Gastroesophageal sphincter (tissue), 4 donors: ENCODE results near the gene HIVEP3. TPM values are rescaled to one million over a fixed set of nuclear protein-coding genes. Genes with fewer than 3 reads are reported as not detected.
A peak's percentile ranks its signal among the peaks of the same experiment; 100 is the strongest.

Experiments used
- ATAC-seq: fragments of 150-250 bp; one replicate; pipeline ENCODE4 v1.9.1; 2016; ENCODE audit warnings: mild to moderate bottlenecking, moderate library complexity
- H3K27ac ChIP-seq, 4 donors: fragments of 200-600 bp; sonication (generic) in 3 of 4; 1 replicate in 3 of 4; 2 replicates in 1 of 4; pipeline ENCODE4 v1.5.1; 2016 to 2019
- H3K27me3 ChIP-seq: fragments of 200-600 bp; sonication (generic); one replicate; pipeline ENCODE4 v1.5.1; 2019
- H3K36me3 ChIP-seq, 2 donors: fragments of 200-600 bp; sonication (generic); one replicate each; pipeline ENCODE4 v1.5.1; 2019; ENCODE audit warnings: control low read depth in 1 of 2
- H3K4me1 ChIP-seq, 3 donors: fragments of 200-600 bp; sonication (generic); 1 replicate in 2 of 3; 2 replicates in 1 of 3; pipeline ENCODE4 v1.5.1; 2016 to 2019; ENCODE audit warnings: control low read depth in 2 of 3
- H3K4me3 ChIP-seq, 2 donors: fragments of 200-600 bp; sonication (generic); one replicate each; pipeline ENCODE4 v1.5.1; 2019; ENCODE audit warnings: mild to moderate bottlenecking in 1 of 2, moderate library complexity in 1 of 2
- H3K9me3 ChIP-seq, 3 donors: fragments of 200-600 bp; sonication (generic); one replicate each; pipeline ENCODE4 v1.5.1; 2017 to 2019; ENCODE audit warnings: control low read depth in 2 of 3
- EP300 ChIP-seq: sonication (generic); formaldehyde crosslinking; IDR thresholded peaks from one replicate; pipeline ENCODE4 v1.6.1; 2017; ENCODE audit warnings: antibody characterized with exemption, mild to moderate bottlenecking
- POLR2A ChIP-seq, 2 donors: fragments of 450-650 bp; IDR thresholded peaks; one replicate each; pipeline ENCODE4 v1.6.1; 2017; ENCODE audit warnings: antibody characterized with exemption in 2 of 2, mild to moderate bottlenecking in 2 of 2, moderate library complexity in 1 of 2
- POLR2AphosphoS5 ChIP-seq: sonication (generic); formaldehyde crosslinking; IDR thresholded peaks from one replicate; pipeline ENCODE4 v1.6.1; 2017; ENCODE audit warnings: antibody characterized with exemption
- WGBS, 2 donors: methylation state at CpG; one replicate each; pipeline ENCODE4 v1.1.5; 2018; ENCODE audit warnings: low coverage in 1 of 2; 5-methylcytosine and 5-hydroxymethylcytosine counted together
- total RNA-seq, 4 donors: library from RNA; depleted of rRNA; stranded (reverse); fragments of >200 nt; gene quantifications; one replicate each; pipeline ENCODE4 v1.1.0, GENCODE V29; 2016
- TF ChIP-seq, protein P1 (sequence below), 4 experiments: fragments of 200-600 bp in 2 of 4; fragments of 450-650 bp in 2 of 4; sonication (generic) in 1 of 4; IDR thresholded peaks; one replicate each; pipeline ENCODE4 v1.5.1; 2017 to 2019; ENCODE audit warnings: antibody characterized with exemption in 4 of 4, mild to moderate bottlenecking in 2 of 4, moderate library complexity in 2 of 4

The HIVEP3 gene
- total RNA-seq, 4 donors from 2014 or later: 1.9 to 3.8 (median 2.8) TPM

DNA sequence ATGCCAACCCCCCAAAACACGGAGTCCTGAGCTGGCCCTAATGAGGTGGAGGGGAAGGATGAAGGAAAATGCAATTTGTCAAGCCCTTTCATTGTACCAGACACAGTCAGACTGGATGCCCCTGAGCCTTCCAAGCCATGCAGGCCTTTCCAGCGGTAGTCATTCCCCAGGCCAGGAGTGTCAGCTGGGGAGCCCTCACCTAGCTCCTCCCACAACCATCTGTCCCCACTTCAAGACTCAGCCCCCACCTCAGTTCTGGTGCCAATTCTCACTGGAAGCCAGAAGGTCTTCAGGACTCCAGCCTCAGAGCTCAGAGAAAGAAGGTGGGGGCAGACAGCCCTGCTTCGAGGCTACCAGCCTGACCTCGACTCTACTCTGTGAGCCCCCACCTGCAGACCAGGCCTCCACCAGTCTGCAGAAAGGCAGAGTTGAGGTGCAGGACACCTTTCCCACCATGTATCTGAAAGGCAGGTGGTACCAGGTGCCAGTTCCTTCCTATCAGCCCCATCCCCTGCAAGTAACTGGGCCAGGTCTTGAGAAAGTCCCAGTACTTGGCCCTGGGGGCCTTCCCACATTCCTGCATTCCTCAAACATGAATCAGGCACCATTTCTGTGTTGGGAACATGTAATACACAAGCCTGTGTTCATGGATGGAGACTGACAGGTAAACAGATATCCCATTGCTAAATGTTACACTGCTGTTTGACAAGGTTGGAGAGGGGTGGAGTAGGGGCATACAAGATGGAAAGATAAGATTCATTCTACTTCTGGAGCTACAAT is 253.7 kb downstream of the HIVEP3 start:
- H3K4me3 ChIP-seq: no peak overlapping the region
- H3K27me3 ChIP-seq: no peaks in the 10 kb centered on the region
- peak; percentile 59 for TF ChIP-seq POLR2AphosphoS5
- TF ChIP-seq, protein P1, sequence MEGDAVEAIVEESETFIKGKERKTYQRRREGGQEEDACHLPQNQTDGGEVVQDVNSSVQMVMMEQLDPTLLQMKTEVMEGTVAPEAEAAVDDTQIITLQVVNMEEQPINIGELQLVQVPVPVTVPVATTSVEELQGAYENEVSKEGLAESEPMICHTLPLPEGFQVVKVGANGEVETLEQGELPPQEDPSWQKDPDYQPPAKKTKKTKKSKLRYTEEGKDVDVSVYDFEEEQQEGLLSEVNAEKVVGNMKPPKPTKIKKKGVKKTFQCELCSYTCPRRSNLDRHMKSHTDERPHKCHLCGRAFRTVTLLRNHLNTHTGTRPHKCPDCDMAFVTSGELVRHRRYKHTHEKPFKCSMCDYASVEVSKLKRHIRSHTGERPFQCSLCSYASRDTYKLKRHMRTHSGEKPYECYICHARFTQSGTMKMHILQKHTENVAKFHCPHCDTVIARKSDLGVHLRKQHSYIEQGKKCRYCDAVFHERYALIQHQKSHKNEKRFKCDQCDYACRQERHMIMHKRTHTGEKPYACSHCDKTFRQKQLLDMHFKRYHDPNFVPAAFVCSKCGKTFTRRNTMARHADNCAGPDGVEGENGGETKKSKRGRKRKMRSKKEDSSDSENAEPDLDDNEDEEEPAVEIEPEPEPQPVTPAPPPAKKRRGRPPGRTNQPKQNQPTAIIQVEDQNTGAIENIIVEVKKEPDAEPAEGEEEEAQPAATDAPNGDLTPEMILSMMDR (IDR thresholded peaks at IDR 0.05): no peak
- no peak for TF ChIP-seq POLR2A (IDR thresholded peaks at IDR 0.05)
- no peak for TF ChIP-seq EP300
- 70% methylated on average over 2 of the region's 4 CpGs; no CpG with 5 or more reads in 1 of the 2 donors for WGBS, 2 donors
- ATAC-seq: peak; percentile 36
- H3K27ac ChIP-seq: peak overlapping the region in 1 of 4 donors; percentile 24
- H3K9me3 ChIP-seq: no peaks in the 10 kb centered on the region
- peaks cover 3 to 33% (median 19%) of the 10 kb centered on the region in 3 donors for H3K4me1 ChIP-seq
- H3K36me3 ChIP-seq: no peaks in the 10 kb centered on the region

GRCh38 chr1:41663671-41664400 is 254.9 kb downstream of the HIVEP3 start:
- Histone ChIP-seq H3K9me3 (no peaks in the 10 kb centered on the region), H3K36me3 (no peaks in the 10 kb centered on the region), H3K4me3 (no peak overlapping the region), H3K27ac (peak overlapping the region in 3 of 4 donors; percentile 89 to 95 (median 91)), H3K27me3 (no peaks in the 10 kb centered on the region), H3K4me1 (peaks cover 3 to 33% (median 19%) of the 10 kb centered on the region in 3 donors)
- no peak for ATAC-seq
- TF ChIP-seq POLR2AphosphoS5 (no peak), EP300 (no peak), POLR2A (IDR thresholded peaks at IDR 0.05) (no peak)
- TF ChIP-seq, protein P1 (IDR thresholded peaks at IDR 0.05): no peak
- 97 to 98% methylated on average over 3 to 4 of the region's 5 CpGs for WGBS, 2 donors

GRCh38 chr1:41662765-41663437 is 255.8 kb downstream of the HIVEP3 start:
- 100% methylated on average over 1 of the region's 27 CpGs; no CpG with 5 or more reads in 1 of the 2 donors for WGBS, 2 donors
- Histone ChIP-seq H3K27ac (peak overlapping the region; percentile 56 to 95 (median 90)), H3K36me3 (no peaks in the 10 kb centered on the region), H3K4me1 (peaks cover 3 to 33% (median 19%) of the 10 kb centered on the region in 3 donors), H3K9me3 (no peaks in the 10 kb centered on the region), H3K4me3 (peak overlapping the region; percentile 41 to 80), H3K27me3 (no peaks in the 10 kb centered on the region)
- peak; percentile 60 for ATAC-seq
- TF ChIP-seq POLR2AphosphoS5: peak; percentile 73
- no peak for TF ChIP-seq POLR2A (IDR thresholded peaks at IDR 0.05)
- TF ChIP-seq EP300: no peak
- TF ChIP-seq, protein P1 (IDR thresholded peaks at IDR 0.05): peak in 1 of 4 experiments; percentile 2

GRCh38 chr1:41662061-41662764 is 256.5 kb downstream of the HIVEP3 start:
- peak; percentile 84 for ATAC-seq
- no peaks in the 10 kb centered on the region for H3K27me3 ChIP-seq
- H3K4me3 ChIP-seq: peak overlapping the region; percentile 41 to 80
- TF ChIP-seq POLR2A (IDR thresholded peaks at IDR 0.05) (peak; percentile 29 to 65), EP300 (no peak), POLR2AphosphoS5 (peak; percentile 21)
- TF ChIP-seq, protein P1 (IDR thresholded peaks at IDR 0.05): no peak
- peak overlapping the region; percentile 56 to 95 (median 90) for H3K27ac ChIP-seq
- peaks cover 3 to 33% (median 19%) of the 10 kb centered on the region in 3 donors for H3K4me1 ChIP-seq
- H3K9me3 ChIP-seq: no peaks in the 10 kb centered on the region
- no peaks in the 10 kb centered on the region for H3K36me3 ChIP-seq
- WGBS, 2 donors: no CpG with 5 or more reads among the region's 105 CpGs
